Osteocyte (in vitro differentiated cells): ENCODE data around the gene PCSK7. TPM values are rescaled to one million over a fixed set of nuclear protein-coding genes. Genes with fewer than 3 reads are reported as not detected.

ENCODE experiments used
- DNase-seq: peaks from one replicate; pipeline ENCODE4 v3.0.0; 2021; ENCODE audit warnings: mixed read lengths; ENCODE audit not compliant: unreplicated experiment; ENCODE audit errors: extremely low spot score
- H3K27ac Mint-ChIP-seq: one replicate; pipeline ENCODE4 v1.8.0; 2021; ENCODE audit warnings: mild to moderate bottlenecking, mixed read lengths; ENCODE audit not compliant: unreplicated experiment
- H3K27me3 Mint-ChIP-seq: one replicate; pipeline ENCODE4 v1.8.0; 2021; ENCODE audit warnings: mixed read lengths; ENCODE audit not compliant: unreplicated experiment
- H3K36me3 Mint-ChIP-seq: one replicate; pipeline ENCODE4 v1.8.0; 2021; ENCODE audit warnings: mixed read lengths; ENCODE audit not compliant: unreplicated experiment
- H3K4me1 Mint-ChIP-seq: one replicate; pipeline ENCODE4 v1.8.0; 2021; ENCODE audit warnings: mixed read lengths; ENCODE audit not compliant: unreplicated experiment
- H3K4me3 Mint-ChIP-seq: one replicate; pipeline ENCODE4 v1.8.0; 2021; ENCODE audit warnings: mild to moderate bottlenecking, moderate library complexity, mixed read lengths; ENCODE audit not compliant: unreplicated experiment
- H3K9me3 Mint-ChIP-seq: one replicate; pipeline ENCODE4 v1.8.0; 2021; ENCODE audit warnings: mixed read lengths; ENCODE audit not compliant: unreplicated experiment
- CTCF ChIP-seq: fragments of 200-600 bp; sonication (generic); IDR thresholded peaks from 2 replicates; pipeline ENCODE4 v1.5.0; 2021; ENCODE audit warnings: antibody characterized with exemption, mild to moderate bottlenecking, moderate library complexity
- total RNA-seq: library from RNA; stranded (reverse); gene quantifications from 2 replicates; pipeline ENCODE4 v1.2.1, GENCODE V29; 2021

Gene PCSK7
- total RNA-seq, 1 donor from 2014 or later = 65.0 TPM

- peak overlapping the region; percentile 10 for H3K27ac Mint-ChIP-seq
- H3K4me1 Mint-ChIP-seq = peaks cover 10% of the 10 kb centered on the region
- TF ChIP-seq CTCF = no peak
- no peaks in the 10 kb centered on the region for H3K9me3 Mint-ChIP-seq
- no peak overlapping the region for H3K4me3 Mint-ChIP-seq
- no peaks in the 10 kb centered on the region for H3K27me3 Mint-ChIP-seq
- no peak for DNase-seq
- H3K36me3 Mint-ChIP-seq = peaks cover 38% of the 10 kb centered on the region
These were observed 60.9 kb downstream of the PCSK7 start for GRCh38 chr11:117171007-117171403.

- Mint-ChIP-seq H3K36me3 (peaks cover 42% of the 10 kb centered on the region), H3K4me3 (no peak overlapping the region), H3K27ac (no peak overlapping the region), H3K4me1 (peaks cover 10% of the 10 kb centered on the region), H3K27me3 (no peaks in the 10 kb centered on the region), H3K9me3 (no peaks in the 10 kb centered on the region)
- no peak for DNase-seq
- TF ChIP-seq CTCF = no peak
These were observed 61.7 kb downstream of the PCSK7 start for GRCh38 chr11:117170210-117170609.

GRCh38 chr11:117169736-117170135, 62.1 kb downstream of the PCSK7 start:
- H3K4me1 Mint-ChIP-seq = peaks cover 10% of the 10 kb centered on the region
- no peak for TF ChIP-seq CTCF
- peaks cover 43% of the 10 kb centered on the region for H3K36me3 Mint-ChIP-seq
- no peaks in the 10 kb centered on the region for H3K27me3 Mint-ChIP-seq
- DNase-seq = no peak
- H3K4me3 Mint-ChIP-seq = no peak overlapping the region
- no peaks in the 10 kb centered on the region for H3K9me3 Mint-ChIP-seq
- no peak overlapping the region for H3K27ac Mint-ChIP-seq

- H3K27ac Mint-ChIP-seq = no peak overlapping the region
- H3K4me3 Mint-ChIP-seq = no peak overlapping the region
- H3K9me3 Mint-ChIP-seq = no peaks in the 10 kb centered on the region
- peaks cover 57% of the 10 kb centered on the region for H3K36me3 Mint-ChIP-seq
- no peak for TF ChIP-seq CTCF
- H3K4me1 Mint-ChIP-seq = no peaks in the 10 kb centered on the region
- no peaks in the 10 kb centered on the region for H3K27me3 Mint-ChIP-seq
- DNase-seq = no peak
These were observed 65.4 kb downstream of the PCSK7 start for GRCh38 chr11:117166491-117166890.

- no peak overlapping the region for H3K4me3 Mint-ChIP-seq
- no peaks in the 10 kb centered on the region for H3K9me3 Mint-ChIP-seq
- peaks cover 36% of the 10 kb centered on the region for H3K36me3 Mint-ChIP-seq
- no peak overlapping the region for H3K27ac Mint-ChIP-seq
- no peaks in the 10 kb centered on the region for H3K4me1 Mint-ChIP-seq
- no peaks in the 10 kb centered on the region for H3K27me3 Mint-ChIP-seq
- no peak for DNase-seq
- TF ChIP-seq CTCF = no peak
These were observed 71.0 kb downstream of the PCSK7 start for GRCh38 chr11:117160826-117161225.
